Measurements from ENCODE around the gene RBMX.
A peak's percentile ranks its signal among the peaks of the same experiment; 100 is the strongest.
"Not testable (repeated sequence)": the region's sequence is repeated elsewhere in the genome, so short reads cannot be mapped to it uniquely, and the experiment has no call there.

Gene RBMX

GRCh38 chrX:136880452-136881013, at the start of gene RBMX:
Gene RBMX (minus strand): TSS chrX:136880725. CDS start chrX:136879427, 1,298 bp downstream.
- no peak for TF ChIP-seq CTCF (IDR thresholded peaks at IDR 0.05; ENCODE audit: low read depth, low read length, missing control alignments)
- peak; percentile 92 for DNase-seq (ENCODE audit: extremely low read depth, low read depth)
- peak within 1 kb of the TSS; percentile 79 for H3K4me3 ChIP-seq (replicated peaks; ENCODE audit: low read depth, low read length)

- not testable (repeated sequence) for DNase-seq (ENCODE audit: extremely low read depth, low read depth); H3K4me3 ChIP-seq (replicated peaks; ENCODE audit: low read depth, low read length)
Observed at GRCh38 chrX:136921438-136921837, 40.9 kb upstream of the RBMX start.

DNA sequence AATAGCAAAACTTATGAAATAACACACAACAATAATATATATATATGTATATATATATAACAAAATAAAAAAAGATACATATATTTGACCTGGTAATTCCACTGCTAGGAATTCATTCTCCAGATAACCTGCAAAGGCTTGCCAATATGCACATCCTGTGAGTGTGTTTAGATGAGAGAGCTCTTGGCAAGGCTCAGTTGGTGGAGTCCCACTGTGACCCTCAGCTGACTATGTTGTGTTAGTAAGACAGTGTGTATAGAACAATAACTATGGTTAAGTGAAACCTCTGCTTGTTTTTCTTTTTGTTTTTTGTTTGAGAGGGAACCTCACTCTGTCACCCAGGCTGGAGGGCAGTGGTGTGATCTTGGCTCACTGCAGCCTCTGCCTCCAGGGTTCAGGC, 39.5 kb upstream of the RBMX start:
- TF ChIP-seq CTCF (IDR thresholded peaks at IDR 0.05; ENCODE audit: low read depth, low read length, missing control alignments), result no peak
- no peak for DNase-seq (ENCODE audit: extremely low read depth, low read depth)
- no peak overlapping the region for H3K4me3 ChIP-seq (replicated peaks; ENCODE audit: low read depth, low read length)

DNA sequence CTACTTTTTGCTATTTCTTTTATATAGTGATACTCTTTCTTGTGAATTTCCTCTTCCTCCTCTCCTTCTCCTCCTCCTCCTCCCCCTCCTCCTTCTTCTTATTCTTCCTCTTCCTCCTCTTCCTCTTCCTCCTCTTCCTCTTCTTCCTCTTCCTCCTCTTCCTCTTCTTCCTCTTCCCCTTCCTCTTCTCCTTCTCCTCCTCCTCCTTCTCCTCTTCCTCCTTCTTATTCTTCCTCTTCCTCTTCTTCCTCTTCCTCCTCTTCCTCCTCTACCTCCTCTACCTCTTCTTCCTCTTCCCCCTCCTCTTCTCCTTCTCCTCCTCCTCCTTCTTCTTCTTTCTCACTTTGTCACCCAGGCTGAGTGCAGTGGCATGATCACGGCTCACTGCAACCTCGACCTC, 36.3 kb upstream of the RBMX start:
- no peak for TF ChIP-seq CTCF (IDR thresholded peaks at IDR 0.05; ENCODE audit: low read depth, low read length, missing control alignments)
- H3K4me3 ChIP-seq (replicated peaks; ENCODE audit: low read depth, low read length), result no peak overlapping the region
- DNase-seq (ENCODE audit: extremely low read depth, low read depth), result no peak

GRCh38 chrX:136911661-136912060, 31.1 kb upstream of the RBMX start:
- DNase-seq (ENCODE audit: extremely low read depth, low read depth), result not testable (repeated sequence)
- peak overlapping the region; percentile 63 for H3K4me3 ChIP-seq (replicated peaks; ENCODE audit: low read depth, low read length)

- no peak for DNase-seq (ENCODE audit: extremely low read depth, low read depth)
- no peak for TF ChIP-seq CTCF (IDR thresholded peaks at IDR 0.05; ENCODE audit: low read depth, low read length, missing control alignments)
- H3K4me3 ChIP-seq (replicated peaks; ENCODE audit: low read depth, low read length), result peak overlapping the region; percentile 63
Observed at GRCh38 chrX:136911253-136911652, 30.7 kb upstream of the RBMX start.

- peak overlapping the region; percentile 63 for H3K4me3 ChIP-seq (replicated peaks; ENCODE audit: low read depth, low read length)
- no peak for TF ChIP-seq CTCF (IDR thresholded peaks at IDR 0.05; ENCODE audit: low read depth, low read length, missing control alignments)
- DNase-seq (ENCODE audit: extremely low read depth, low read depth), result no peak
Observed at GRCh38 chrX:136910565-136911035, 30.1 kb upstream of the RBMX start.

All from HFF-Myc (cell line).